Measurements from ENCODE around the gene TXN.

- no peak for TF ChIP-seq CTCF (IDR thresholded peaks at IDR 0.05; ENCODE audit: low read depth, low read length)
- TF ChIP-seq POLR2A (IDR thresholded peaks at IDR 0.05; ENCODE audit: extremely low read depth, insufficient read length): no peak
- no peak for TF ChIP-seq MYC (IDR thresholded peaks at IDR 0.05; ENCODE audit: low read depth, low read length)
Measured at GRCh38 chr9:110244616-110245015, 11.7 kb downstream of the TXN start.
